ENCODE measurements around the gene TMEM181.

TMEM181 gene

DNA sequence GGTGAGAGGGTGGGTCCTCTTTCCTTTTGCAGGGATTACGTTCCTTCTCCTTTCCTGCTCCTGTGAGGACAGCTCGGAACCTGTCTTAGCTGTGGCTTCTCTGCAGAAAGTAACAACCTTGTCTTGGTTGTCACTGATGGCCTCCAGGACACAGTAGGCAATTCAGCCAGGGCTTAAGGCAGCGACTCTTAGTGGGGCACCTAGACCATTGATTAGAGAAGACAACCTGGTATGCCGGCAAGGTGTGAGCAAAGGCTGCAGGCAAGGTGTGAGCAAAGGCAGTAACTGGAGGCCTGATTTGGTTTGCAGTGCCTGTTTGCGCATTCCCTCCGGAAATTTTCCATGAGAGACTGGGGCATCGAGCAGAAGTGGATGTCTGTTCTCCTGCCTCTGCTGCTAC, 47.0 kb downstream of the TMEM181 start:
- TF ChIP-seq, protein P1, sequence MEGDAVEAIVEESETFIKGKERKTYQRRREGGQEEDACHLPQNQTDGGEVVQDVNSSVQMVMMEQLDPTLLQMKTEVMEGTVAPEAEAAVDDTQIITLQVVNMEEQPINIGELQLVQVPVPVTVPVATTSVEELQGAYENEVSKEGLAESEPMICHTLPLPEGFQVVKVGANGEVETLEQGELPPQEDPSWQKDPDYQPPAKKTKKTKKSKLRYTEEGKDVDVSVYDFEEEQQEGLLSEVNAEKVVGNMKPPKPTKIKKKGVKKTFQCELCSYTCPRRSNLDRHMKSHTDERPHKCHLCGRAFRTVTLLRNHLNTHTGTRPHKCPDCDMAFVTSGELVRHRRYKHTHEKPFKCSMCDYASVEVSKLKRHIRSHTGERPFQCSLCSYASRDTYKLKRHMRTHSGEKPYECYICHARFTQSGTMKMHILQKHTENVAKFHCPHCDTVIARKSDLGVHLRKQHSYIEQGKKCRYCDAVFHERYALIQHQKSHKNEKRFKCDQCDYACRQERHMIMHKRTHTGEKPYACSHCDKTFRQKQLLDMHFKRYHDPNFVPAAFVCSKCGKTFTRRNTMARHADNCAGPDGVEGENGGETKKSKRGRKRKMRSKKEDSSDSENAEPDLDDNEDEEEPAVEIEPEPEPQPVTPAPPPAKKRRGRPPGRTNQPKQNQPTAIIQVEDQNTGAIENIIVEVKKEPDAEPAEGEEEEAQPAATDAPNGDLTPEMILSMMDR (IDR thresholded peaks at IDR 0.05; ENCODE audit: insufficient read depth, missing control alignments), result no peak
- no peak for FAIRE-seq
- DNase-seq (ENCODE audit: insufficient read length, low spot score), result no peak

DNA sequence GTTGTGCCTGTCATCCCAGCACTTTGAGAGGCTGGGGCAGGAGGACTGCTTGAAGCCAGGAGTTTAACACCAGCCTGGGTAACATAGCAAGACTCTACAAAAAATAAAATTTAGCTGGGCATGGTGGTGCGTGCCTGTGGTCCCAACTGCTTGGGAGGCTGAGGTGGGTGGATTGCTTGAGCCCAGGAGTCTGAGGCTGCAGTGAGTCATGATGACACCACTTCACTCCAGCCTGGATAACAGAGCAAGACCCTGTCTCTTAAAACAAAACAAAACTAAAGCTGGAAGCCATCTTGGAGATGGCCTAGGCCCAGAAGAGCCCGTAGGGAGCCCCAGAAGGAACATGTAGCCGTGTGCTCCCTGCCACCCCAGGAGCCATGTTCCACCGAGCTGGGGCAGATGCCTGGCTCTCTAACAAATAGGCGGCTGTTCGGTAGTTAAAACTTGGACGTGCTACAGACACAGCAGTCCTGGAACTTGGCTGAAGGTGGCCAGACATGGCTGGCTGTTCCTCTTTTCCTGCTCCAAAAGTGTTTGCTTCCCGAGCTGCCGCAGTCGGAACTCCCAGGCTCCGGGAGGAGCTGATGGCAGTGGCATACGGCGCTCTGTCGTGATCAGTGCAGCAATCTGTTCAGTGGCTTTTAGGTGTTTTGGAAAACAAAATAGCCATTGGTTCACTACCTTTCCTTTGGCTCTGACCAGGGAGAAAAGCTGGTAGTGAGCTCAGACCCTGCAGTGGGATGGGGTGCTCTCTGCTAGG, 47.7 kb downstream of the TMEM181 start:
- FAIRE-seq (no peak), DNase-seq (ENCODE audit: insufficient read length, low spot score) (no peak)
- TF ChIP-seq, protein P1 (IDR thresholded peaks at IDR 0.05; ENCODE audit: insufficient read depth, missing control alignments), result no peak

DNA sequence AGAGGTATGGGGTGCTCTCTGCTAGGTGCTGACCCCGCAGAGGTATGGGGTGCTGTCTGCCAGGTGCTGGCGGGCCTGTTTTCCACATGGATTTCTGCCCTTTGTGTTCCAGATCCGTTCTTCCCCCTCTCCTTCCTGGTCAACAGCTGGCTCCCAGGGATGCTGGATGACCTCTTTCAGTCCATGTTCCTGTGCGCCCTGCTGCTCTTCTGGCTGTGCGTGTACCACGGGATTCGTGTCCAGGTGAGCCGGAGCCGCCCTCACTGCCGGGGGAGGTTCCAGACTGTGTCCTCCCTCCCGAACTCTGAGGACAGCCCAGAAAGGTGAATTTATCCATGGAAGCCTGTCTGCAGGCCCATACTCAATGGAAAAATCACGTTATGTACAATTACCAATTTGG, 48.3 kb downstream of the TMEM181 start:
- FAIRE-seq (no peak), DNase-seq (ENCODE audit: insufficient read length, low spot score) (no peak)
- TF ChIP-seq, protein P1 (IDR thresholded peaks at IDR 0.05; ENCODE audit: insufficient read depth, missing control alignments), result no peak

DNA sequence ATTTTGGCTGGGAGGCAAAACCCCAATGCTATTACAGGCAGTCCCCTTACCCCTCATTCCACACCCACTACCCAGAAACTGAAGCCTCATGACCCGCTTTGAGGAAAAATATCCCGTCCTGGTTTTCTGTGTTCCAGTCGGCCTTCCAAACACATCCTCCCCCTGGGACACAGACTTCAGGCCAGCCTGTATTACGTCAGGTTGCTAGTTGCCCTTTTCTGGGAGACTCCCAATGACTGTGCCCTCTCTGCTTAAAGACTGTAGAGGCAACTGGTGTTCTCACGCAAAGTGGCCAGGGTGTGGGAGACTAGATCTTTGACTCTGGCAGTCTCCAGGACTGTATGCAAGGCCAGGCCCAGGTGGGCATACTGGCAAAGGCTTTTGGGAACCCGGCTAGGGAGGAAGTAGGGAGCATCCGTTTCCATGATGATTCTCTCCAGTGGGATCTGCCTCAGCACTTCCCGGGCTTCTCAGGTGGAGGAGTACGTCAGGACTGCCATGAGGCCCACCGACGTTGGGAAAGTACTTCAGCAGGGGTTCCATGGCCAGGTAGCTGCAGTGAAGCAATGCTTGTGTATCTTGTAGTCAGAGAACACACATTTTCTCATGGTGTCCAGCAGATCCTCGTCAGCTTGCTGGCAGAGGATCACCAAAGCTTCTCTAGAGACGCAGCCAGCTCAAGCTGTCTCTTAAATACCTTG, 49.7 kb downstream of the TMEM181 start:
- DNase-seq (ENCODE audit: insufficient read length, low spot score), result no peak
- no peak for FAIRE-seq
- TF ChIP-seq, protein P1 (IDR thresholded peaks at IDR 0.05; ENCODE audit: insufficient read depth, missing control alignments), result no peak

DNA sequence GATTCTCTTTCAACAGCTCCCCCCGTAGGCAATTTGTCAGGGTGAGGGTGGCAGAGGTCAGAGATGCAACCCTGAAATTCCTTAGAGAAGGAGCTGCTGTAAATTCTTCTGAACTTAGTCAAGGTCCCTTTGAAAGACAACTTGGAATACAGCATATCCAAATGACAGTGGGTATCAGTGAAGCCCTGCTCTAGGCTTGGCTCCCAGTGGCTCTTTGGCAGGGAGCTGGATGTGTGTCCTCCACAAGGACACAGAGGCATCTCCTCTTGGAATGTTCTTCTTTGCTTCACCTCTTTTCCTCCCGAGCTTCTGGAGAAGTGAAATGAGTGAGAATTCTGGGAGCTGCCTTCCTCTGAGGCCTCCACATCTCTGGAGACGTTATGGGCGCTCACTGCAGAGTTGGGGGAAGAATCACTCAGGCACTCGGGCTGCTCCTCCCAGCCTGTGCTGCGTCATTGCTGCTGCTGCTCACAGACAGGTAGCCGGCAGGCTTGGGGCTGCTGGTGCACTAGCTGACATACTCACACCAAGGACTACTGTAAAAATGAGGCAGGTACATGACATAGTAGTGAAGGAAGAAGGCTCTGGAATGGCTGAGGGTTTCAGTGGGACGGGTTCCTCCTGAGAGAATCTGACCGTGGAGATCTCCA, 50.6 kb downstream of the TMEM181 start:
- FAIRE-seq (no peak), DNase-seq (ENCODE audit: insufficient read length, low spot score) (no peak)

DNA sequence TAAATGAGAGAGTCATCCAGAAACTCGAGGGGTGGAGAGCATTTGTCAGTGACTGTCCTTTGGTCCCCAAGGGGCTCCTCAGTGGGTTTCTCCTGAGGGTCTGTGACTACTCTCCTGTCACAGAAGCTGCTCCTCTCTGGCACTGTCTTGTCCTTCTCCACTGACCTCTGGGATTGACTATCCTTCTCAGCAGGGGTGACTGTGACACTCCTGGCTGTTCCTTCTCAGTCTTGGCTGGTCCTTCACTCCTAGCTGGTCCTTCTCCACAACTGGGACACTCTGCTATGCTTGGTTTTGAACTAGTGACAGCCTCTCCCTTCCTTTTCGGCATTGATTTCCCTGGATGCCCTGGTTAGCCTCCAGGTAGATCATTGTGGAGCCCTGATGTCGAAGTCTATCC, 51.1 kb downstream of the TMEM181 start:
- FAIRE-seq (no peak), DNase-seq (ENCODE audit: insufficient read length, low spot score) (no peak)
- TF ChIP-seq, protein P1 (IDR thresholded peaks at IDR 0.05; ENCODE audit: insufficient read depth, missing control alignments), result no peak

More for the DNA sequence above, 50.6 kb downstream of the TMEM181 start:
- TF ChIP-seq, protein P1 (IDR thresholded peaks at IDR 0.05; ENCODE audit: insufficient read depth, missing control alignments), result no peak

Data from D721Med (cell line).